Activated CD4-positive, alpha-beta memory T cell treated with anti-CD3 and anti-CD28 coated beads for 36 hours (primary cell): ENCODE data around the gene IFITM2. TPM values are rescaled to one million over a fixed set of nuclear protein-coding genes. Genes with fewer than 3 reads are reported as not detected.

Experiments
- CTCF ChIA-PET: fragments of 350-600 bp; sonication (Branson Sonifier 250); formaldehyde crosslinking; loops from one replicate; lab custom pipeline; 2021; ENCODE audit warnings: antibody characterized with exemption, inconsistent platforms; lab: Charles Lee
- POLR2A ChIA-PET: fragments of 350-600 bp; sonication (Branson Sonifier 250); formaldehyde crosslinking; loops from one replicate; lab custom pipeline; 2021; ENCODE audit warnings: antibody characterized with exemption; lab: Charles Lee
- DNase-seq: peaks from one replicate; pipeline ENCODE4 v3.0.0-alpha.2; 2020
- H3K27ac Mint-ChIP-seq: one replicate; pipeline ENCODE4 v1.8.0; 2021; ENCODE audit warnings: mixed read lengths
- H3K27me3 Mint-ChIP-seq: one replicate; pipeline ENCODE4 v1.8.0; 2021; ENCODE audit warnings: mixed read lengths
- H3K36me3 Mint-ChIP-seq: one replicate; pipeline ENCODE4 v1.8.0; 2021; ENCODE audit warnings: mixed read lengths
- H3K4me1 Mint-ChIP-seq: one replicate; pipeline ENCODE4 v1.8.0; 2021; ENCODE audit warnings: low read depth, mixed read lengths
- H3K4me3 Mint-ChIP-seq: one replicate; pipeline ENCODE4 v1.8.0; 2021; ENCODE audit warnings: mild to moderate bottlenecking, mixed read lengths
- H3K9me3 Mint-ChIP-seq: one replicate; pipeline ENCODE4 v1.8.0; 2021; ENCODE audit warnings: mixed read lengths
- intact Hi-C: fragments of 100-400 bp; cut with micrococcal nuclease; formaldehyde crosslinking; loops from one replicate; pipeline ENCODE4 v1.15.1; 2023
- total RNA-seq, 2 experiments: library from RNA; stranded (reverse); gene quantifications; one replicate each; pipeline ENCODE4 v1.2.3, GENCODE V29; 2021

The IFITM2 gene
- total RNA-seq, 2 experiments from 2014 or later, result 525 to 561 TPM

GRCh38 chr11:272195-272930 lies 35.3 kb upstream of the IFITM2 start:
- Mint-ChIP-seq H3K36me3 (peaks cover 9% of the 10 kb centered on the region), H3K9me3 (peaks cover 12% of the 10 kb centered on the region), H3K27me3 (no peaks in the 10 kb centered on the region), H3K4me3 (no peak overlapping the region), H3K27ac (no peak overlapping the region), H3K4me1 (peaks cover 35% of the 10 kb centered on the region)
- CTCF ChIA-PET, result interaction anchor here (1.0 kb wide), 1 partner anchor 9 kb away, joined by 4 read pairs; no protein-coding TSS in a partner anchor
- POLR2A ChIA-PET, result no interaction called here
- intact Hi-C loops, result no loop called here
- DNase-seq, result peak; percentile 7

DNA sequence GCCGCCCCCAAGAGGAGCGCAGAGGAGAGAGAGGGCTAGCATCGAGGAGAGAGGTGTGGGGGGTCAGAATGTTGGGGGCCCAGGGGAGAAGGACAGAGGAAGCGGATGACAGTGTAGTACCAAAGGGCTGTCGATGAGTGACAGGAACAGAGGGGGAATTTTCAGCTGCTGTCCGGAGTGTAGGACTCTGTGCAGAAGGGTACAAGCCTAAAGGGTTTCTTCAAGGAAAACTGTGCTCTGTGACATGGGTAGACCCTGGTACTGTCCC lies 34.8 kb upstream of the IFITM2 start:
- POLR2A ChIA-PET, result no interaction called here
- Mint-ChIP-seq H3K27me3 (no peaks in the 10 kb centered on the region), H3K36me3 (peaks cover 9% of the 10 kb centered on the region), H3K4me3 (no peak overlapping the region), H3K4me1 (peaks cover 36% of the 10 kb centered on the region), H3K27ac (no peak overlapping the region), H3K9me3 (peaks cover 12% of the 10 kb centered on the region)
- CTCF ChIA-PET, result interaction anchor here (0.6 to 2.1 kb wide), 2 partner anchors 32 to 86 kb away, joined by 3 to 6 read pairs; no protein-coding TSS in a partner anchor
- intact Hi-C loops, result no loop called here
- DNase-seq, result no peak

DNA sequence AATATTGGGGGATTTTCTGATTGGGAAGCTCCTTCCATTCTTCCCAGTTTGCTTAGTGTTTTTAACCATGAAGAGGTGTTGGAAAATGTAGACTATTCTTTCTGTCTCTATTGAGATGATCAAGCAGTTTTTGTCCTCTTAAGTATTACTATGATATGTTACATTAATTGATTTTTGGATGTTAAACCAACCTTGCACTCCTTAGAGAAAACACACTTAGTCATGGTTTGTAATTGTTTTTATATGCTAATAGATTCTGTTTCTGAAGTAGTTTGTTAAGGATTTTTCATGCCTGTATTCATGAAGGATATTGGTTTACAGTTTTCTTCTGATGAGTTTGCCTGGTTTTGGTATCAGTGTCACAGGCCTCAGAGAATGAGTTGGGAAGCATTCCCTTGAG lies 31.4 kb upstream of the IFITM2 start:
- peaks cover 26% of the 10 kb centered on the region for H3K4me1 Mint-ChIP-seq
- CTCF ChIA-PET, result interaction anchor here (0.8 kb wide), 1 partner anchor 10 kb away, joined by 3 read pairs; no protein-coding TSS in a partner anchor
- intact Hi-C loops, result no loop called here
- H3K4me3 Mint-ChIP-seq, result no peak overlapping the region
- H3K36me3 Mint-ChIP-seq, result peaks cover 8% of the 10 kb centered on the region
- H3K9me3 Mint-ChIP-seq, result peaks cover 12% of the 10 kb centered on the region
- POLR2A ChIA-PET, result no interaction called here
- DNase-seq, result no peak
- no peak overlapping the region for H3K27ac Mint-ChIP-seq
- peaks cover 9% of the 10 kb centered on the region for H3K27me3 Mint-ChIP-seq

GRCh38 chr11:278001-278951 lies 29.3 kb upstream of the IFITM2 start, which contains the start of gene NLRP6:
NLRP6 (plus strand) TSS chr11:278407; CDS start chr11:278570, 163 bp downstream.
- ChIA-PET CTCF (interaction anchor here (0.8 to 9.1 kb wide), 3 partner anchors 27 to 39 kb away, joined by 3 to 57 read pairs (median 4); no protein-coding TSS in a partner anchor), POLR2A (interaction anchor here (1.0 to 1.3 kb wide), 4 partner anchors 9 to 38 kb away, joined by 3 to 4 read pairs (median 3); no protein-coding TSS in a partner anchor)
- Mint-ChIP-seq H3K4me1 (peaks cover 45% of the 10 kb centered on the region), H3K27ac (peak within 1 kb of the TSS; percentile 63), H3K9me3 (peaks cover 12% of the 10 kb centered on the region), H3K36me3 (peaks cover 10% of the 10 kb centered on the region), H3K4me3 (peak within 1 kb of the TSS; percentile 76), H3K27me3 (peaks cover 18% of the 10 kb centered on the region)
- DNase-seq, result no peak
- intact Hi-C loops, result no loop called here

- intact Hi-C loops, result no loop called here
- peaks cover 50% of the 10 kb centered on the region for H3K4me1 Mint-ChIP-seq
- DNase-seq, result peak; percentile 30
- peaks cover 12% of the 10 kb centered on the region for H3K9me3 Mint-ChIP-seq
- H3K27me3 Mint-ChIP-seq, result peaks cover 18% of the 10 kb centered on the region
- peak overlapping the region; percentile 63 for H3K27ac Mint-ChIP-seq
- ChIA-PET CTCF (interaction anchor here (0.7 to 9.1 kb wide), 8 partner anchors 11 to 162 kb away, joined by 3 to 57 read pairs (median 3); partner anchors contain the start of genes ANO9 and BET1L), POLR2A (interaction anchor here (1.0 to 1.4 kb wide), 5 partner anchors 8 to 72 kb away, joined by 3 to 4 read pairs (median 3); partner anchors contain the start of genes BET1L and RIC8A)
- H3K4me3 Mint-ChIP-seq, result peak overlapping the region; percentile 76
- H3K36me3 Mint-ChIP-seq, result peaks cover 10% of the 10 kb centered on the region
Measured at GRCh38 chr11:279040-279965, 28.3 kb upstream of the IFITM2 start.

GRCh38 chr11:279966-280705 lies 27.5 kb upstream of the IFITM2 start:
- peak; percentile 62 for DNase-seq
- intact Hi-C loops, result no loop called here
- H3K27me3 Mint-ChIP-seq, result peaks cover 18% of the 10 kb centered on the region
- peak overlapping the region; percentile 54 for H3K27ac Mint-ChIP-seq
- peaks cover 10% of the 10 kb centered on the region for H3K36me3 Mint-ChIP-seq
- H3K9me3 Mint-ChIP-seq, result peaks cover 12% of the 10 kb centered on the region
- CTCF ChIA-PET, result interaction anchor here (0.7 to 9.1 kb wide), 13 partner anchors 9 to 555 kb away, joined by 3 to 57 read pairs (median 3); partner anchors contain the start of genes ANO9 and BET1L
- peak overlapping the region; percentile 68 for H3K4me3 Mint-ChIP-seq
- POLR2A ChIA-PET, result interaction anchor here (0.9 to 1.4 kb wide), 3 partner anchors 35 to 75 kb away, joined by 3 read pairs; partner anchors contain the start of genes BET1L and RIC8A
- H3K4me1 Mint-ChIP-seq, result peaks cover 50% of the 10 kb centered on the region

GRCh38 chr11:280706-281485 lies 26.7 kb upstream of the IFITM2 start:
- peak; percentile 59 for DNase-seq
- peaks cover 18% of the 10 kb centered on the region for H3K27me3 Mint-ChIP-seq
- ChIA-PET CTCF (interaction anchor here (0.8 to 9.1 kb wide), 10 partner anchors 9 to 554 kb away, joined by 3 to 57 read pairs (median 3); no protein-coding TSS in a partner anchor), POLR2A (interaction anchor here (0.9 to 1.4 kb wide), 2 partner anchors 74 kb away, joined by 3 read pairs; partner anchors contain the start of genes BET1L and RIC8A)
- peaks cover 10% of the 10 kb centered on the region for H3K36me3 Mint-ChIP-seq
- H3K4me1 Mint-ChIP-seq, result peaks cover 50% of the 10 kb centered on the region
- peak overlapping the region; percentile 65 for H3K27ac Mint-ChIP-seq
- intact Hi-C loops, result no loop called here
- H3K4me3 Mint-ChIP-seq, result peak overlapping the region; percentile 74
- H3K9me3 Mint-ChIP-seq, result peaks cover 11% of the 10 kb centered on the region

DNA sequence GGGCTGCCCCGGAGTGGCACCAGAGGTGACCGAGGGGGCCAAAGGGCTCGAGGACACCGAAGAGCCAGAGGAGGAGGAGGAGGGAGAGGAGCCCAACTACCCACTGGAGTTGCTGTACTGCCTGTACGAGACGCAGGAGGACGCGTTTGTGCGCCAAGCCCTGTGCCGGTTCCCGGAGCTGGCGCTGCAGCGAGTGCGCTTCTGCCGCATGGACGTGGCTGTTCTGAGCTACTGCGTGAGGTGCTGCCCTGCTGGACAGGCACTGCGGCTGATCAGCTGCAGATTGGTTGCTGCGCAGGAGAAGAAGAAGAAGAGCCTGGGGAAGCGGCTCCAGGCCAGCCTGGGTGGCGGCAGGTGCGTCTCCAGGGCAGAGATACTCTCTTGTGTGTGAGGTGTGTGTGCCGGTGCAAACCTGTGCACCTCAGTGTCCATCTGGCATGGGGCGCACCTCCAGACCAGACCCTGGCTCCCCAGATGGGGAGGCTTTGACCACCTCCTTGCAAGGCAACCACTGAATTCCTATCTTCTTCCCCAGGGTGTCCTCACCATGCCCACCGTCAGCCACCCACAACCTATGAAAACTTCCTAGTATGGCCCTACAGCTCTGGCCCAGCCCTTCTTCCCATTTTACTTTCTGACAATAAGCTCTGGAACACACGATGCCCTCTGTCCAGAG lies 26.0 kb upstream of the IFITM2 start:
- intact Hi-C loops, result no loop called here
- Mint-ChIP-seq H3K4me3 (peak overlapping the region; percentile 74), H3K9me3 (peaks cover 4% of the 10 kb centered on the region), H3K27me3 (peaks cover 18% of the 10 kb centered on the region), H3K36me3 (peaks cover 5% of the 10 kb centered on the region), H3K4me1 (peaks cover 49% of the 10 kb centered on the region), H3K27ac (peak overlapping the region; percentile 53)
- no peak for DNase-seq
- POLR2A ChIA-PET, result no interaction called here
- CTCF ChIA-PET, result interaction anchor here (0.8 to 9.1 kb wide), 11 partner anchors 10 to 553 kb away, joined by 3 to 57 read pairs (median 3); no protein-coding TSS in a partner anchor

DNA sequence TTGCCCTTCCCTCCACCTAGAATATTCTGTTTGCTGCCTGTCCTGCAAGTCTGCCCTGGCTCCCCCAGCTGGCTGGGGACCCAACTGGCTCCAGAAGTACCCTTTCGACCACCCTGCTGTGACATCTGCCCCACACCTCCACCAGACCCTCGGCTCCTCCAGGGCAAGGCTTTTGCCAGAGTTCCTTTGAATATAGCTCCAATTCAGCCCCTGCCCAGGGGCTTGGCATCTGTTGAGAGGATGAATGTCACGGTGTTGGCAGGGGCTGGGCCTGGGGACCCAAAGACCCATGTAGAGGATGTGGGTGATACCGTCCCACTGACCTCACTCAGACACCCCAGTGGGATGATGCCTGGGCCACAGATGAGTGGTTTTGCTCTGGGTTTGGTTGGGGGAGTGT lies 25.4 kb upstream of the IFITM2 start:
- CTCF ChIA-PET, result interaction anchor here (1.0 to 9.1 kb wide), 6 partner anchors 11 to 62 kb away, joined by 3 to 57 read pairs (median 4); no protein-coding TSS in a partner anchor
- intact Hi-C loops, result no loop called here
- Mint-ChIP-seq H3K27ac (peak overlapping the region; percentile 53), H3K27me3 (peaks cover 18% of the 10 kb centered on the region), H3K9me3 (no peaks in the 10 kb centered on the region), H3K36me3 (peaks cover 2% of the 10 kb centered on the region), H3K4me1 (peaks cover 50% of the 10 kb centered on the region), H3K4me3 (peak overlapping the region; percentile 74)
- POLR2A ChIA-PET, result no interaction called here
- peak; percentile 8 for DNase-seq
